Measurements from ENCODE around the gene SLC38A11.

Gene SLC38A11

DNA sequence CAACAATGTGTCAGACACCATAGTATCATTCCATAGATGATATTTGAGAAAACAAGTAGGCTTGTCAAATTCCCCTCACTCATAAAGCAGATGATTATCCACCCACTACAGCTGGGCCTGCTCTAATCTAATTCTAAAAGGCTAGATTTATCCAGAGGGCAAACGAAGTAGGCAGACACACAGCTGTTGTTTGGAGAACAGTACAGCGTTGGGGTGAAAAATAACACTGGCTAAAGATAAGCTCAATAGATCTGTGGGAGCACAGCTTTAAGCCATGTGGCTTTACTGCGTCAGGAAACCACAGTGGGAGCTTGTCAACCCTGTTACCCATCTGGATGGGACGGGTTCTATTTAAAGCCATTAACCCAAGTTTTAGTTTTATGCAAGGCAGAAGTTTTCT is 64.8 kb downstream of the SLC38A11 start:
- TF ChIP-seq OSR1 (CRISPR knock-in tag; IDR thresholded peaks at IDR 0.05): no peak
- no peak for TF ChIP-seq ZNF565 (CRISPR knock-in tag; conservative IDR thresholded peaks at IDR 0.05; ENCODE audit: low read depth)
- TF ChIP-seq, protein P1, sequence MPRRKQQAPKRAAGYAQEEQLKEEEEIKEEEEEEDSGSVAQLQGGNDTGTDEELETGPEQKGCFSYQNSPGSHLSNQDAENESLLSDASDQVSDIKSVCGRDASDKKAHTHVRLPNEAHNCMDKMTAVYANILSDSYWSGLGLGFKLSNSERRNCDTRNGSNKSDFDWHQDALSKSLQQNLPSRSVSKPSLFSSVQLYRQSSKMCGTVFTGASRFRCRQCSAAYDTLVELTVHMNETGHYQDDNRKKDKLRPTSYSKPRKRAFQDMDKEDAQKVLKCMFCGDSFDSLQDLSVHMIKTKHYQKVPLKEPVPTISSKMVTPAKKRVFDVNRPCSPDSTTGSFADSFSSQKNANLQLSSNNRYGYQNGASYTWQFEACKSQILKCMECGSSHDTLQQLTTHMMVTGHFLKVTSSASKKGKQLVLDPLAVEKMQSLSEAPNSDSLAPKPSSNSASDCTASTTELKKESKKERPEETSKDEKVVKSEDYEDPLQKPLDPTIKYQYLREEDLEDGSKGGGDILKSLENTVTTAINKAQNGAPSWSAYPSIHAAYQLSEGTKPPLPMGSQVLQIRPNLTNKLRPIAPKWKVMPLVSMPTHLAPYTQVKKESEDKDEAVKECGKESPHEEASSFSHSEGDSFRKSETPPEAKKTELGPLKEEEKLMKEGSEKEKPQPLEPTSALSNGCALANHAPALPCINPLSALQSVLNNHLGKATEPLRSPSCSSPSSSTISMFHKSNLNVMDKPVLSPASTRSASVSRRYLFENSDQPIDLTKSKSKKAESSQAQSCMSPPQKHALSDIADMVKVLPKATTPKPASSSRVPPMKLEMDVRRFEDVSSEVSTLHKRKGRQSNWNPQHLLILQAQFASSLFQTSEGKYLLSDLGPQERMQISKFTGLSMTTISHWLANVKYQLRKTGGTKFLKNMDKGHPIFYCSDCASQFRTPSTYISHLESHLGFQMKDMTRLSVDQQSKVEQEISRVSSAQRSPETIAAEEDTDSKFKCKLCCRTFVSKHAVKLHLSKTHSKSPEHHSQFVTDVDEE (CRISPR knock-in tag; IDR thresholded peaks at IDR 0.05): peak; percentile 96
- TF ChIP-seq ZNF8 (CRISPR knock-in tag; IDR thresholded peaks at IDR 0.05): peak; percentile 42; the same call in 1 of the 2 replicates
- TF ChIP-seq ZNF70 (CRISPR knock-in tag; IDR thresholded peaks at IDR 0.05): 0 out of 2 replicates have a peak, but pooled peaks have one; percentile 29
- peak; percentile 99 for TF ChIP-seq TCF4 (CRISPR knock-in tag; IDR thresholded peaks at IDR 0.05; ENCODE audit: borderline replicate concordance)
- ATAC-seq: peak; percentile 59; the same call in 1 of the 3 replicates

DNA sequence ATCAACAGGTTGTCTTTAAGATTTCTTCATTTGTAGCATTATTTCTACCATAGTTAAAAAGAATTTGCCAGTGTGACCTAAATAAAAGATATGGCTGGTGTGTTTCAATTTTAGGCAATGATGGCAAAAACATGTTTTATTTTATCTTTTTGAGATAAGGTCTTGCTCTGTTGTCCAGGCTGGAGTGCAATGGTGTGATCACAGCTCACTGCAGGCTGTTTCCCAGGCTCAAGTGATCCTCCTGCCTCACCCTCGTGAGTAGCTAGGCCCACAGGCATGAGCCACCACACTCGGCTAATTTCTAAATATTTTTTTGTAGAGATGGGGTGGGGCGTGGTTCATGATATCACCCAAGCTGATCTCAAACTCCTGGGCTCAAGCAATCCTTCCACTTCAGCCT is 66.7 kb downstream of the SLC38A11 start:
- ATAC-seq: no peak
- TF ChIP-seq ZNF70 (CRISPR knock-in tag; IDR thresholded peaks at IDR 0.05): no peak
- TF ChIP-seq ZC3H10 (CRISPR knock-in tag; IDR thresholded peaks at IDR 0.05): no peak
- TF ChIP-seq, protein P2, sequence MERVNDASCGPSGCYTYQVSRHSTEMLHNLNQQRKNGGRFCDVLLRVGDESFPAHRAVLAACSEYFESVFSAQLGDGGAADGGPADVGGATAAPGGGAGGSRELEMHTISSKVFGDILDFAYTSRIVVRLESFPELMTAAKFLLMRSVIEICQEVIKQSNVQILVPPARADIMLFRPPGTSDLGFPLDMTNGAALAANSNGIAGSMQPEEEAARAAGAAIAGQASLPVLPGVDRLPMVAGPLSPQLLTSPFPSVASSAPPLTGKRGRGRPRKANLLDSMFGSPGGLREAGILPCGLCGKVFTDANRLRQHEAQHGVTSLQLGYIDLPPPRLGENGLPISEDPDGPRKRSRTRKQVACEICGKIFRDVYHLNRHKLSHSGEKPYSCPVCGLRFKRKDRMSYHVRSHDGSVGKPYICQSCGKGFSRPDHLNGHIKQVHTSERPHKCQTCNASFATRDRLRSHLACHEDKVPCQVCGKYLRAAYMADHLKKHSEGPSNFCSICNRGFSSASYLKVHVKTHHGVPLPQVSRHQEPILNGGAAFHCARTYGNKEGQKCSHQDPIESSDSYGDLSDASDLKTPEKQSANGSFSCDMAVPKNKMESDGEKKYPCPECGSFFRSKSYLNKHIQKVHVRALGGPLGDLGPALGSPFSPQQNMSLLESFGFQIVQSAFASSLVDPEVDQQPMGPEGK (CRISPR knock-in tag; IDR thresholded peaks at IDR 0.05; ENCODE audit: borderline replicate concordance): no peak
- TF ChIP-seq ZFP30 (CRISPR knock-in tag; IDR thresholded peaks at IDR 0.05): no peak
- no peak for TF ChIP-seq TCF4 (CRISPR knock-in tag; IDR thresholded peaks at IDR 0.05; ENCODE audit: borderline replicate concordance)
- TF ChIP-seq OSR1 (CRISPR knock-in tag; IDR thresholded peaks at IDR 0.05): no peak
- TF ChIP-seq, protein P3, sequence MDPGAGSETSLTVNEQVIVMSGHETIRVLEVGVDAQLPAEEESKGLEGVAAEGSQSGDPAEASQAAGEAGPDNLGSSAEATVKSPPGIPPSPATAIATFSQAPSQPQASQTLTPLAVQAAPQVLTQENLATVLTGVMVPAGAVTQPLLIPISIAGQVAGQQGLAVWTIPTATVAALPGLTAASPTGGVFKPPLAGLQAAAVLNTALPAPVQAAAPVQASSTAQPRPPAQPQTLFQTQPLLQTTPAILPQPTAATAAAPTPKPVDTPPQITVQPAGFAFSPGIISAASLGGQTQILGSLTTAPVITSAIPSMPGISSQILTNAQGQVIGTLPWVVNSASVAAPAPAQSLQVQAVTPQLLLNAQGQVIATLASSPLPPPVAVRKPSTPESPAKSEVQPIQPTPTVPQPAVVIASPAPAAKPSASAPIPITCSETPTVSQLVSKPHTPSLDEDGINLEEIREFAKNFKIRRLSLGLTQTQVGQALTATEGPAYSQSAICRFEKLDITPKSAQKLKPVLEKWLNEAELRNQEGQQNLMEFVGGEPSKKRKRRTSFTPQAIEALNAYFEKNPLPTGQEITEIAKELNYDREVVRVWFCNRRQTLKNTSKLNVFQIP (CRISPR knock-in tag; IDR thresholded peaks at IDR 0.05; ENCODE audit: borderline replicate concordance, low read depth): no peak
- TF ChIP-seq SNAI2 (CRISPR knock-in tag; IDR thresholded peaks at IDR 0.05): no peak
- no peak for TF ChIP-seq ISL1 (CRISPR knock-in tag; IDR thresholded peaks at IDR 0.05)
- TF ChIP-seq ZNF565 (CRISPR knock-in tag; conservative IDR thresholded peaks at IDR 0.05; ENCODE audit: low read depth): no peak
- TF ChIP-seq BACH2 (CRISPR knock-in tag; IDR thresholded peaks at IDR 0.05; ENCODE audit: borderline replicate concordance): no peak
- TF ChIP-seq, protein P4, sequence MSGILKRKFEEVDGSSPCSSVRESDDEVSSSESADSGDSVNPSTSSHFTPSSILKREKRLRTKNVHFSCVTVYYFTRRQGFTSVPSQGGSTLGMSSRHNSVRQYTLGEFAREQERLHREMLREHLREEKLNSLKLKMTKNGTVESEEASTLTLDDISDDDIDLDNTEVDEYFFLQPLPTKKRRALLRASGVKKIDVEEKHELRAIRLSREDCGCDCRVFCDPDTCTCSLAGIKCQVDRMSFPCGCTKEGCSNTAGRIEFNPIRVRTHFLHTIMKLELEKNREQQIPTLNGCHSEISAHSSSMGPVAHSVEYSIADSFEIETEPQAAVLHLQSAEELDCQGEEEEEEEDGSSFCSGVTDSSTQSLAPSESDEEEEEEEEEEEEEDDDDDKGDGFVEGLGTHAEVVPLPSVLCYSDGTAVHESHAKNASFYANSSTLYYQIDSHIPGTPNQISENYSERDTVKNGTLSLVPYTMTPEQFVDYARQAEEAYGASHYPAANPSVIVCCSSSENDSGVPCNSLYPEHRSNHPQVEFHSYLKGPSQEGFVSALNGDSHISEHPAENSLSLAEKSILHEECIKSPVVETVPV (CRISPR knock-in tag; IDR thresholded peaks at IDR 0.05): no peak
- no peak for TF ChIP-seq CSDC2 (CRISPR knock-in tag; IDR thresholded peaks at IDR 0.05)
- TF ChIP-seq ZFP3 (CRISPR knock-in tag; IDR thresholded peaks at IDR 0.05): no peak
- TF ChIP-seq, protein P5, sequence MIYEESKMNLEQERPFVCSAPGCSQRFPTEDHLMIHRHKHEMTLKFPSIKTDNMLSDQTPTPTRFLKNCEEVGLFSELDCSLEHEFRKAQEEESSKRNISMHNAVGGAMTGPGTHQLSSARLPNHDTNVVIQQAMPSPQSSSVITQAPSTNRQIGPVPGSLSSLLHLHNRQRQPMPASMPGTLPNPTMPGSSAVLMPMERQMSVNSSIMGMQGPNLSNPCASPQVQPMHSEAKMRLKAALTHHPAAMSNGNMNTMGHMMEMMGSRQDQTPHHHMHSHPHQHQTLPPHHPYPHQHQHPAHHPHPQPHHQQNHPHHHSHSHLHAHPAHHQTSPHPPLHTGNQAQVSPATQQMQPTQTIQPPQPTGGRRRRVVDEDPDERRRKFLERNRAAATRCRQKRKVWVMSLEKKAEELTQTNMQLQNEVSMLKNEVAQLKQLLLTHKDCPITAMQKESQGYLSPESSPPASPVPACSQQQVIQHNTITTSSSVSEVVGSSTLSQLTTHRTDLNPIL (CRISPR knock-in tag; IDR thresholded peaks at IDR 0.05; ENCODE audit: low read depth): no peak
- TF ChIP-seq ARNTL (CRISPR knock-in tag; IDR thresholded peaks at IDR 0.05; ENCODE audit: borderline replicate concordance, low read depth): no peak
- TF ChIP-seq, protein P1 (CRISPR knock-in tag; IDR thresholded peaks at IDR 0.05): no peak
- TF ChIP-seq ZNF8 (CRISPR knock-in tag; IDR thresholded peaks at IDR 0.05): no peak
- no peak for TF ChIP-seq GLIS3 (CRISPR knock-in tag; IDR thresholded peaks at IDR 0.05)

All from SK-N-SH treated with all-trans-retinoic acid at 6 μM for 48 hours (cell line).